ENCODE data around the gene SLC25A41. TPM values are rescaled to one million over a fixed set of nuclear protein-coding genes. Genes with fewer than 3 reads are reported as not detected.

Gene SLC25A41
- total RNA-seq, 3 donors from 2014 or later, result 0.32 to 1.4 (median 0.43) TPM

DNA sequence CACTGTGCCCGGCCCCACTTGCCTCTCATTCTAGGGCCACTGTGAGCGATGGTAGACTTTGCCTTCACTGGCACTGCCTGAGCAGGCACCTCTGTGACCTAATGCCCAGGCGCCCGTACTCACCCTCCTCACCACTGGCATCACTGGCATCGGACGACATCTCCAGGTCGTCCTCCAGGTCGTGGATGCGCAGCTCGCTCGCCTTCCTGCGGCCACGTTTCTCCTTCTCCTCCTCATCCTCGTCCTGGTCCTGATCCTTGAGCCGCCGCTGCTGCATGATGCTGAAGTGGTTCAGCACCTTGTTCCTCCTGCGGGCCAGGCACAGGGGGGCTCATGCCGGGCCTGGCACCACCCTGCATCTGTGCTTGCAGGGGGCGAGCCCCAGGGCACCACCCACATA lies 50.4 kb downstream of the SLC25A41 start:
- Histone ChIP-seq H3K36me3 (ENCODE audit: low read depth) (peaks cover 19% of the 10 kb centered on the region), H3K4me1 (ENCODE audit: low read depth) (no peaks in the 10 kb centered on the region), H3K9me3 (no peaks in the 10 kb centered on the region), H3K4me3 (no peak overlapping the region)
- intact Hi-C loops (cut with DNase I, micrococcal nuclease), result no loop called here
- DNase-seq (no peak), ATAC-seq (no peak)
- TF ChIP-seq, protein P1, sequence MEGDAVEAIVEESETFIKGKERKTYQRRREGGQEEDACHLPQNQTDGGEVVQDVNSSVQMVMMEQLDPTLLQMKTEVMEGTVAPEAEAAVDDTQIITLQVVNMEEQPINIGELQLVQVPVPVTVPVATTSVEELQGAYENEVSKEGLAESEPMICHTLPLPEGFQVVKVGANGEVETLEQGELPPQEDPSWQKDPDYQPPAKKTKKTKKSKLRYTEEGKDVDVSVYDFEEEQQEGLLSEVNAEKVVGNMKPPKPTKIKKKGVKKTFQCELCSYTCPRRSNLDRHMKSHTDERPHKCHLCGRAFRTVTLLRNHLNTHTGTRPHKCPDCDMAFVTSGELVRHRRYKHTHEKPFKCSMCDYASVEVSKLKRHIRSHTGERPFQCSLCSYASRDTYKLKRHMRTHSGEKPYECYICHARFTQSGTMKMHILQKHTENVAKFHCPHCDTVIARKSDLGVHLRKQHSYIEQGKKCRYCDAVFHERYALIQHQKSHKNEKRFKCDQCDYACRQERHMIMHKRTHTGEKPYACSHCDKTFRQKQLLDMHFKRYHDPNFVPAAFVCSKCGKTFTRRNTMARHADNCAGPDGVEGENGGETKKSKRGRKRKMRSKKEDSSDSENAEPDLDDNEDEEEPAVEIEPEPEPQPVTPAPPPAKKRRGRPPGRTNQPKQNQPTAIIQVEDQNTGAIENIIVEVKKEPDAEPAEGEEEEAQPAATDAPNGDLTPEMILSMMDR (IDR thresholded peaks at IDR 0.05), result no peak

DNA sequence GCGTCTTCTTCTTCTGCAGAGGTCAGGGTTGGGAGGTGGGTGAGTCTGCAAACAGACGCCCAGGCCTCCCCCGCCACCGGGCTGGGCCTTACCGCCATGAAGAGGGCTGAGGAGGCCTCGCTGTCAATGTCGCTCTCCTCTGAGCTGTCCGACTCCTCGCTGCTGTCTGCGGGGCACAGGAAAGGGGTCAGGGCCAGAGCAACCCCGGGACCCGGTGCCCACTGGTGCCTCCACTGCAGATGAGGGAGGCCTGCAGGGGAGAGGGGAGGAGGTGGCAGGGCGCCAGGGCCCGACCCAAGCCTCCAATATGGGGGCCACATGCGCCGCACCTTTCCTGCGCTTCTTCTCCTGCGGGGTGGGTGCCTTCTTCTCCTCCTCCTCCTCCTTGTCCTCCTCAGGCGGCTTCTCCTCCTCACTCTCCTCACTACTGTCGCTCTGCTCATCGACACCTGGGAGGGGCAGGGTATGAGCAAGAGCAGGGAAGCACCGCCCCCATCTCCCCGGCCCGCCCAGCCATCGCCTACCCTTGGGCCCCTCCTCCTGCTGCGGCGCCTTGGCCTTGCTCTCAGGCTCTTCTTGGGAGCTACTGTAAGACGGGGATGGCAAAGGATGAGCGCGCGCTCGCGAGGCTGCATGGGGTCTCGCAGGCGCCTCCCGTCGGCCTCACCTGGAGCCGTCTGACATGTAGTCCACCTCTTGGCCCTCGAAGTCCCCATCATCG lies 52.4 kb downstream of the SLC25A41 start:
- intact Hi-C loops (cut with DNase I, micrococcal nuclease), result no loop called here
- no peak overlapping the region for H3K4me3 ChIP-seq
- no peaks in the 10 kb centered on the region for H3K9me3 ChIP-seq
- ATAC-seq (no peak), DNase-seq (no peak)
- TF ChIP-seq, protein P1 (IDR thresholded peaks at IDR 0.05), result no peak
- H3K4me1 ChIP-seq (ENCODE audit: low read depth), result no peaks in the 10 kb centered on the region
- H3K36me3 ChIP-seq (ENCODE audit: low read depth), result peaks cover 19% of the 10 kb centered on the region

DNA sequence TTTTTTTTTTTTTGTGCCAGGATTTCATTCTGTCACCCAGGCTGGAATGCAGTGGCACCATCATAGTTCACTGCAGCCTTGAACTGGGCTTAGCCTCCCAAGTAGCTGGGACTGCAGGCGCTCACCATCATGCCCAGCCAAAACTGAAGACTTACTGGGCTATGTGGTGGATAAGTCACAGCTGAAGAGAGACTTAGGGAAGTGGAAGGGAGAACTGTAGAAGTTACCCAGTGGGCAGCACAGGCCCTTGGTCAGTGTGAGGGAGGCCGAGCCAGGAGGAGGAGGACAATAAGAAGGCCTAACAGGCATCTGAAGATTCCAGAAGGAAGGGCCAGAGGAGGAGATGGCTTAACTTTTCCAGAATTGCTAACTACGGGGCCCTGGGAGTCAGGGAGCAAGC lies 53.8 kb downstream of the SLC25A41 start:
- TF ChIP-seq, protein P1 (IDR thresholded peaks at IDR 0.05), result no peak
- DNase-seq (no peak), ATAC-seq (no peak)
- intact Hi-C loops (cut with DNase I, micrococcal nuclease), result no loop called here
- no peak overlapping the region for H3K4me3 ChIP-seq
- no peaks in the 10 kb centered on the region for H3K9me3 ChIP-seq
- H3K4me1 ChIP-seq (ENCODE audit: low read depth), result no peaks in the 10 kb centered on the region
- H3K36me3 ChIP-seq (ENCODE audit: low read depth), result peaks cover 19% of the 10 kb centered on the region

DNA sequence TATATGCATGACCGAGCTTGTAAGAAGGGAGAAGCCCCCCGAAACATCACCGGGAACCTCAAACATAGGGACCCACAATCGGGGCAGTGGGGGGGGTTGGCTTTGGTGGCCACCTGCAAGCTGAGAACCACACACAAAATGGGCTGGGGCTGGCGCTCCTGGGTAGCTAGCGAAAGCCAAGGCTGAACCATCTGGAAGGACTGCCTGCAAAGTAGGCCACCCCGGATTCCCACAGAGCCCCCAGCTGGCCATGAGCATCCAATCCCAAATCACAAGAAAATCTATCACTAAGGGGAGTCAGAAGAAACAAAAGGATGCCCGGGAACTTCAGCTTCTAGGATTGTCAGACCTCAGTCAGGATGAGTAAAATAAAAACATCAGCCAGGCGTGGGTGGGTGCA lies 55.1 kb downstream of the SLC25A41 start:
- no peak for ATAC-seq
- Histone ChIP-seq H3K4me1 (ENCODE audit: low read depth) (peaks cover 4% of the 10 kb centered on the region), H3K36me3 (ENCODE audit: low read depth) (peaks cover 19% of the 10 kb centered on the region), H3K4me3 (no peak overlapping the region), H3K9me3 (no peaks in the 10 kb centered on the region)
- TF ChIP-seq, protein P1 (IDR thresholded peaks at IDR 0.05), result no peak
- intact Hi-C loops (cut with DNase I, micrococcal nuclease), result no loop called here
- DNase-seq, result no peak

DNA sequence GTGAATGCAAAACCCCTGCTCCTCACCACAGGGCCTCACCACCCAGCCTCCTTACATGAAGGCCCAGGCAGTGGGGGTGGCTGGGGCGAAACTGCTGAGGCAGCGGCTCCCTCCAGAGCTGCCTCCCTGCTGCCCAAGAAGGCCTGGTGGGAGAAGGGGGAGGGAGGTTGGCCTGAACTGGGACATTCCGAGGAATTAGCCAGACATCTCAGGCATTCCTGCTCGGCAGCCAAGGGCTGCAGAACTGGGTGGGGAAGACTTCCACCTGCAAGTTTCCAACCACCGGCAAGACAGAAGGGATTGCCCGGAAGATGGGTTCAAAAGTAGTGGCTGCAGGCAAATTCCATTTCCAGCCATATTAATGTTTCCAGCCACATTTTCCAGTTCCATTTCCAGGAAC lies 55.5 kb downstream of the SLC25A41 start:
- Histone ChIP-seq H3K9me3 (no peaks in the 10 kb centered on the region), H3K36me3 (ENCODE audit: low read depth) (peaks cover 16% of the 10 kb centered on the region), H3K4me3 (no peak overlapping the region), H3K4me1 (ENCODE audit: low read depth) (peaks cover 4% of the 10 kb centered on the region)
- TF ChIP-seq, protein P1 (IDR thresholded peaks at IDR 0.05), result no peak
- no peak for DNase-seq
- ATAC-seq, result no peak
- intact Hi-C loops (cut with DNase I, micrococcal nuclease), result no loop called here

Data from mucosa of descending colon (tissue), 3 donors.